Kidney (tissue), 14 donors: ENCODE data around the gene ARID1B. TPM values are rescaled to one million over a fixed set of nuclear protein-coding genes. Genes with fewer than 3 reads are reported as not detected.

ENCODE experiments used
- DNase-seq, 5 donors: peaks; one replicate each; pipeline ENCODE4 v3.0.0-alpha.2; 2013 to 2020
- FAIRE-seq: peaks from 2 replicates; lab custom pipeline; 2012; peaks lifted over from hg19 to GRCh38; lab: Jason Lieb, UNC
- H3K27ac ChIP-seq, 2 donors: one replicate each; pipeline ENCODE4 v1.7.0; 2013; ENCODE audit warnings: low read depth in 2 of 2, low read length in 2 of 2, inconsistent platforms in 1 of 2
- H3K27me3 ChIP-seq: one replicate; pipeline ENCODE4 v1.7.1; 2013; ENCODE audit warnings: low read length, inconsistent platforms; ENCODE audit not compliant: control insufficient read depth, insufficient read depth
- H3K36me3 ChIP-seq, 3 donors: one replicate each; pipeline versions ENCODE4 v1.7.0 to v1.7.1; 2013; ENCODE audit warnings: low read length in 3 of 3, control low read depth in 1 of 3, inconsistent platforms in 1 of 3; ENCODE audit not compliant: insufficient read depth in 3 of 3, control insufficient read depth in 2 of 3
- H3K4me1 ChIP-seq, 3 donors: one replicate each; pipeline versions ENCODE4 v1.7.0 to v1.7.1; 2013; ENCODE audit warnings: low read length in 3 of 3, inconsistent platforms in 1 of 3, low read depth in 1 of 3; ENCODE audit not compliant: control insufficient read depth in 2 of 3, insufficient read depth in 2 of 3
- H3K4me3 ChIP-seq, 3 donors: one replicate each; pipeline versions ENCODE4 v1.7.0 to v1.8.1; 2013; ENCODE audit warnings: low read length in 3 of 3, control low read depth in 1 of 3, inconsistent platforms in 1 of 3
- H3K9ac ChIP-seq, 3 donors: one replicate each; pipeline versions ENCODE4 v1.7.0 to v1.7.1; 2013; ENCODE audit warnings: low read length in 3 of 3, control low read depth in 1 of 3, inconsistent platforms in 1 of 3
- H3K9me3 ChIP-seq, 3 donors: one replicate each; pipeline versions ENCODE4 v1.7.0 to v1.7.1; 2013; ENCODE audit warnings: low read length in 3 of 3, control low read depth in 1 of 3, inconsistent platforms in 1 of 3; ENCODE audit not compliant: control insufficient read depth in 2 of 3, insufficient read depth in 1 of 3
- CTCF ChIP-seq: IDR thresholded peaks from 3 replicates; pipeline ENCODE4 v1.5.1; 2012; ENCODE audit warnings: mild to moderate bottlenecking, moderate library complexity, borderline replicate concordance; ENCODE audit not compliant: insufficient read depth; ENCODE audit errors: extremely low read depth
- intact Hi-C: fragments of 100-400 bp; cut with DNase I; formaldehyde crosslinking; loops from one replicate; pipeline ENCODE4 v1.11.1; 2022
- polyA plus RNA-seq: library from polyadenylated mRNA; stranded (reverse); fragments of 350-450 nt; fragmentation: Illumina TruSeq; extraction: RNeasy Lipid Tissue Mini Kit (QIAGEN cat#74804); gene quantifications from one replicate; pipeline ENCODE4 v1.2.3, GENCODE V29; 2014; ENCODE audit warnings: low read depth, low replicate concordance; ENCODE audit not compliant: insufficient read depth
- total RNA-seq: library from RNA; stranded (reverse); fragmentation: NEBNext Ultra II Directional; extraction: Animal tissue kit (Norgen Biotek cat#: 25700); gene quantifications from one replicate; pipeline ENCODE4 v1.2.1, GENCODE V29; 2021
- donor health status: control.
- donor health status: control.
- donor health status: control.
- donor health status: control.
- donor health status: control.
- donor health status: DM: yes; HTN: yes; CAD: no.
- donor health status: Normal renal cell carcinoma (clear cell type).

Gene ARID1B
- total and polyA plus RNA-seq, 2 donors from 2014 or later, result 16.4 to 110 TPM

GRCh38 chr6:156946370-156946936 lies 169.3 kb downstream of the ARID1B start:
- Histone ChIP-seq H3K4me3 (no peak overlapping the region), H3K36me3 (no peaks in the 10 kb centered on the region), H3K9me3 (no peaks in the 10 kb centered on the region), H3K27me3 (no peaks in the 10 kb centered on the region), H3K4me1 (peaks cover 0 to 3% (median 0%) of the 10 kb centered on the region in 3 donors), H3K9ac (no peak overlapping the region), H3K27ac (no peak overlapping the region)
- intact Hi-C loops, result no loop called here
- no peak for TF ChIP-seq CTCF
- FAIRE-seq, result no peak
- DNase-seq, result no peak

- FAIRE-seq, result no peak
- Histone ChIP-seq H3K27ac (no peak overlapping the region), H3K9me3 (no peaks in the 10 kb centered on the region), H3K9ac (no peak overlapping the region), H3K4me1 (peaks cover under 1 to 8% (median 7%) of the 10 kb centered on the region in 3 donors), H3K4me3 (no peak overlapping the region), H3K36me3 (no peaks in the 10 kb centered on the region), H3K27me3 (no peaks in the 10 kb centered on the region)
- DNase-seq, result no peak
- intact Hi-C loops, result no loop called here
- TF ChIP-seq CTCF, result no peak
These were observed 171.1 kb downstream of the ARID1B start for GRCh38 chr6:156948277-156948676.

- no peak for TF ChIP-seq CTCF
- H3K27me3 ChIP-seq, result no peaks in the 10 kb centered on the region
- H3K4me3 ChIP-seq, result no peak overlapping the region
- H3K9me3 ChIP-seq, result no peaks in the 10 kb centered on the region
- no peak for FAIRE-seq
- DNase-seq, result no peak
- H3K27ac ChIP-seq, result no peak overlapping the region
- H3K4me1 ChIP-seq, result peaks cover 4 to 11% (median 7%) of the 10 kb centered on the region in 3 donors
- intact Hi-C loops, result no loop called here
- H3K9ac ChIP-seq, result no peak overlapping the region
- no peaks in the 10 kb centered on the region for H3K36me3 ChIP-seq
These were observed 171.6 kb downstream of the ARID1B start for GRCh38 chr6:156948807-156949206.

GRCh38 chr6:156949376-156949775 lies 172.2 kb downstream of the ARID1B start:
- Histone ChIP-seq H3K27me3 (no peaks in the 10 kb centered on the region), H3K36me3 (no peaks in the 10 kb centered on the region), H3K27ac (no peak overlapping the region), H3K4me1 (peaks cover 7 to 11% (median 10%) of the 10 kb centered on the region in 3 donors), H3K9ac (no peak overlapping the region), H3K4me3 (no peak overlapping the region), H3K9me3 (no peaks in the 10 kb centered on the region)
- no peak for FAIRE-seq
- no peak for TF ChIP-seq CTCF
- intact Hi-C loops, result no loop called here
- no peak for DNase-seq
